HG03442 (cell line): ENCODE results near the gene CLIC5.

Source experiments
- ATAC-seq: cut with Tn5 transposase; IDR thresholded peaks from one replicate; pipeline ENCODE4 v1.9.1; 2021; ENCODE audit warnings: mild to moderate bottlenecking, moderate library complexity; ENCODE audit not compliant: unreplicated experiment

CLIC5 gene

DNA sequence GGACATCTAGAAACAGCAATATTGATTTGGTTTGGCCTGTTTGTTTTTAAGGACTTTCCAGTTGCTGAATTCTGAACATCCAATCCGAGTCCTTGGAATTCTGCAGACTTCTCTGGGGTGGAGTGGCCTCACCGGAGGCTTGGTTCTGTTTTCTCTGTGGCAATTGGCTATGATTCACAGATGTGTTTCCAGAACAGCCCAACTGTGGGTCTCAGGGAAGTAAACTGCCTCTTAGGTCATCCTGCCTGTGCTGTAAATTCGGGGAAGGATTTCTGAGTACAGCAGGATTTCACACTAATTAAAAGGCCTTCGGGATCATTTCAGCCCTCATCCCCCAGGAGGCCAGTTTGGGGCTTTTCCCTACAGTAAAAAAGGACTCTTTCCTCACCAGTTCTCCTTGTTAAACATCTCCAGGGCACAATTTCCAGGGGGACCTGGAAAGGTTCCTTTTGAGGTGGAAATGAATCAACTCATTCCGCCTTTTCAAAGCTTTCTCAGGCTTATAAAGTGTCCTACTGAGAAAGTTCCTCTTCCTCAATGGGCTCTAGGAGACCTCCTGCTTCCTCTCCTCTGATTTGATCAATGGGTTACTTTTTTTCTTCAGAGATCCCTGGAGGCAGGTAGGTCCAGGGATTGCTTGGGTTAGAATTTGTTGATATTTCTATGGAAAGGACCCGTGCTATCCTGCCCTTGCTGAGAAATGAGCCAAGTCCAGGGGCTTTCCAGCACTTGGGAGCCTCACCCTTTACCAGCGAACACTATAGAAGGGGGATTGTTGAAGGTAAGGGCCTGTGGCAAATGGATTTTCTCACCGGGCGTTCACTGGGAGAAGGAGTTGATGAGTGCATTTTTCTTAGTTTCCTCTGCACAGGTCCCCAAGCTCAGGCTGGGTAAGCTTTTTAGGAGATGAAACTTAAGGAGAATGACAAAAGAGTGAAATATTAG, 114.6 kb downstream of the CLIC5 start:
- no peak for ATAC-seq

DNA sequence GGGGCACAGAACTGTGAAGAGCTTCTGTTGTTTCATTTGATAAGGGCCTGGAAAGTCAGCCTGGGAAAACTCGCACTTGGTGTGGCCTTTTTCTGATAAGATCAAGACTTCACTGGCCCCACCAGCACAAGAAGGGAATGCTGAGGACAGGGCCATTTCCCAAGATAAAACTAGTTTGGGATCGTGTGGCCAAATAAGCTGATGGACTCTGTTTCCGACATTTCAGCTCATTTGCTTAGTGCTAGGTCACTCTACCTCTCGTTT, 116.0 kb downstream of the CLIC5 start:
- no peak for ATAC-seq

DNA sequence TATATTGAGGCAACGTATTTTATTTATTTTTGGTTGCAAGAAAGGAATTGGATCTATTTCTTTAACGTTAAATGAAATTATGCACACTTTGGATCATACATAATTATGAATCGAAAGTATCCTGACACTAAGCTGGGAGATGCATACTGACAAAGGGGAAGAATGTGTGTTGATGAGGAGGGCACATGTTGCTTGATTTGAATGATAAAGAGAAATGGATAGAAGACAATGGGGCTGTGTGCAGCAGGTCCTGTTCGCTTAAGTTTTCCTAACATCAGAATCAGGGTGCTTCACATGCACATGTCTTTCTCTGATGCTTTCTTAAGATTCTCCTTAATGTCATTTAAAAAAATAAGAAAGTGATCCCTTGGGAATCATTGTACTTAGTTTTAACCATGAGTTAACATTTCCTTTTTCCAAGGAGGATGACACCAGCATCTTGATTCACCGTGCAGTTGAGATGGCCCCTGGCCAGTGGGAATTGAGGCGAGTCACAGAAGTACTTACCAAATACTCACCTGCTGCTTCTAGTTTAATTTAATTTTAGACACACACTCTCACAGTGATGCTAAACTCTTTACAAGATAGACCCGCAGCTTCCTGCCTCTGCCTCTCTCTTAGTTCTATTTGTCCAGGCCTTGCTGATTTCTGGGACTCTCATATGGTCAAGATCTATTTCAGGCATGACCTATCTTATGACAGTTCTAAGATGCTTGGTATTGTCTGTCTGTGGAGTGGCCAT, 116.5 kb downstream of the CLIC5 start:
- no peak for ATAC-seq

DNA sequence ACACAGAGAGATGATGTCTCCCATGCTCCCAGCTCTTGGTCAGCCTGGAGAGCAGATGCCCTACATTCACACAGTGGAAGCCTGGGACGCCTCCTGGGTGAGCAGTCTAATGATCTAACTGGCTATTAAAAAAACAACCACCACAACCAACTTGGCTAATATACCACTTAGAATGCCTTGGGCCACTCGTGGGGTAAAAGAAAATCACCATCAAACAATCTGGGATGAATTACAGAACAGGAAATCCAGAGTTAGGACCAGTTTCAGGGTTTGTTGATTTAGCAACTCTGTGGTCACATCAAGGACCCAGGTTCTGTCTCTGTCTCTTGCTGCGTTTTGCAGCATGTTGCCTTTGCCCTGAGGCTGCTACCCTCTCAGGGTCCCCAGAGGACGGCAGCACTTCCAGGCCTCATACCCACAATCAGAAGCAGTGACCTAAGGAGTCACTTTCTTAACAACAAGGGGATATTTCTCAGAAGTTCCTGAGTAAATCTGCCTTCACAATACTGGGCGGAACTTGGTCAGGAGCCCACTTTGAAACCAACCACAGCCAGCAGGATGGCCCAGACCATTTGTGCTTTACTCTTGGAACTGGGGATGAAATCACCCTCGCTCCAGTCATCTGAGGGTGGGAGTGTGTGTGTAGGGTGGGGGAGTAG, 118.7 kb downstream of the CLIC5 start:
- ATAC-seq, result no peak

DNA sequence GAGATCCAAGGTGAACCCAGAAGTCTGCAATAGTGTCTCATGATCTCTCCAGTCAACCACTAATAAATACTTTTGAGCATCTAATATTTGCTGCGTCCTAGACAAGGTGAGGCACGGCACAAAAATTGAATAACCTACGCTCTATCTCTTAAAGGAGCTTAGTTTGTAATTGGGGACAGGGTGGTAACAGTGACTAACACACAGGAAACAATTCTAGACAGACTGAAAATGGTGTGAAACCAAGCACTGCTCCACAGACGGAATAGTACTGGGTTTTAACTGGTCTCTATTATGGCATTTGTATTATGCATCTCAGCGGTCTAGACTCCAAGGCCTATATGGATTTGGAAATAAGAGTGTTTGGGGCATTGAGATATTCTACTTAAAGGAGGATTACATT, 120.1 kb downstream of the CLIC5 start:
- no peak for ATAC-seq

DNA sequence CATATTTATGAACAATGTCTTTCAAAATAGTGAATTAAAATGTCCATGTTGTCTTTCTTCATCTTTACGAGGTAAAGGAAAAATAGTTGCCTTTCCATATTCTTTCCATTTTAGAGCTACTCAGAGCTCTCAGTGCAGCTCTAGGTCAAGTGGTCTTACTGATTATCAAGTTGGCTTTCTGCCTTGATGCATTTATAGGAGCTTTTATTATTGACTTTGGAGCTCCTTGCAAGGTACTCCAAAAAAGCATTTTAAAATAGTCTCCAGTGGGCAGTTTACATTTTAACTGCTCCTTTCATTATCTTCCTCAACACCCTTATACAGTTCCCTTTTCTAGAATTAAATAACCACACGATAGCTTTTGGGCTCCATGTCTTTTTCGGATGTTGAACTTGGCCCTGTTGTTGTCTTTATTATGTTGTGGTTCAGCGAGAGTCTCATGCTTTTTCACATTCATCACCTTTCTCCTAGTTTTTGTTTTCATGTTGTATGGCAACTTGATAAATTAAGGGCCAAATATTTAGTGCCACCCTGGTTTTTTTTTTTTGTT, 122.9 kb downstream of the CLIC5 start:
- no peak for ATAC-seq

- no peak for ATAC-seq
Measured at GRCh38 chr6:45892196-45892595, 123.5 kb downstream of the CLIC5 start.

DNA sequence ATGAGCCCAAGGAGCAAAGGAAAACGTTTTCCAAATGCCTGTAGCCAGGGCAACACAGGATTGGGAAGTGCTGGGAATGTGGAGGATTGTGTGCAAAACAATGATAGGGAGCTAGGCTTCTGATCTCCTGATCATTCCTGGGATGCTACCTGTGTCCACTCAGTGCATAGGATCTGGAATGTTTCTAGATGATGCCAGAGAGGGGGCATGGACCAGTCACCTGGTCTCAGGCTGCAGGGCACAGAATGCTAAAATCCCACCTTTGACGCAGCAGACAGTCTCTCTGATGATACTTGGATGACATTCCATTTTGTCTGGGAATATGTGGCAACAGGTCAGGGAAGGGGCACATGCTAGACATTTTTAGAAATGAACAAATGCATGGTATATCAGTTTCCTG, 128.9 kb downstream of the CLIC5 start:
- ATAC-seq, result no peak

GRCh38 chr6:45884336-45884735, 131.3 kb downstream of the CLIC5 start:
- no peak for ATAC-seq

DNA sequence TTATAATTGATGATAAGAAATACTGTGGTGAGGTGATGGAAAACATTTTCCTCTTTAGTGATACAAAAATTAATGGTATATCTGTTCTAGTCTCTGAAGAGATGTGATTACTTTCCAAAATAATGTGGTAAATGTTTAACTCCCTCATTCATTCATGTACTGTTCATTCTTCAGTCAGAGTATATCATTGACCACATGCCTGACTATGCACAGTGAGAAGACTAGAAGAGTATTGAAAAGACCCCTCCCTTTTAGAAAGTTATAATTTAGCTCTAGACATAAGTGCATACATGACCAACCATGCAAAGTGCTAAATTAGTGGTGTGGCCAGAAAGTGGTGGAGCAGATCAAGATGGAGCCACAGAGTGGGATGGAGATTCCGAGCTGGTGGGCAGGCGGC, 133.0 kb downstream of the CLIC5 start:
- ATAC-seq, result no peak

GRCh38 chr6:45881705-45882467, 133.8 kb downstream of the CLIC5 start:
- ATAC-seq, result no peak

- ATAC-seq, result no peak
Measured at GRCh38 chr6:45880676-45881075, 135.0 kb downstream of the CLIC5 start.

DNA sequence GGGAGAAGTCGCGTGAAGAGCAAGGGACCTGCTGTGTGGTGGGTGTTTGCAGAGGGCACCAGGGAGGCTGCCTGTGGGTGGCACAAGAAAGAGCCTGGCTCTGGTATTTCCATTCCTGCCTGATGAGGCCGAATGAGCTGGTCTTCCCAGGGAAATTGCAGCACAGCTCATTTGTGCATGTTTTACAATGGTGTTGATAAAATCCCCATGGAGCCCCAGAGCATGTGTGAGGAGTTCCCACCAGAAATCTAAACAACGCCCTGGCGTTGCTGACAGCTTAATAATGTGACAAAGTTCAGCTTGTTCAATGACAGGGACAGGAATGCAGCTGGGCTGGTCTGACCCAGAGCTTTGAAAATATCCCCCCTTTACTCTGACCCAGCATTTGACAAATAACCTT, 135.5 kb downstream of the CLIC5 start:
- no peak for ATAC-seq

GRCh38 chr6:45877970-45878590, 137.6 kb downstream of the CLIC5 start:
- no peak for ATAC-seq

DNA sequence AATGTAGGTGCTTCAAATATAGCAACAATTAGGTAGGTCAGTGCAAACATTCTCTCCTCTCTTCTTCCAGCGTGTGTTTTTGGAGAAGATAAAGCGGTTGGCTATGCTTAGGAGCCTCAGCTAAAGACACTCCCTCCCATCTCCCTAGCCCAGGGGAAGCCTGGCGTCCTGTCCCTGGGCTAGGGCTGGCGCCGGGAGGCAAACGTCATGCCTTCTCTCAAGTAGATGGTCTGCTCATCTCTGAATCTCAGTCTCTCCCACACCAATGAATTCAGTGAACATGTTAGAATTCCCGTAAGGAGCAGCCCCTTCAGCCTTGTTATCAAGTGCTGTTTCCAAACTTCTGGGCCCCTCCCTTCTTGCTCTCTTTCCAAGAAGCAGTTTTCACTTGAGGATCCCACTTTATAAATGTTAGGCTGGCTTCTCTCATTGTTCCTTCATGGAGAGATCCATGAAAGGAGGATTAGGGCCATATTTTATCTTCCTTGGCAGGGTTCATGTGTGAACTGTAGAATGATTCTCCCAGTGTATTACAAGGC, 142.8 kb downstream of the CLIC5 start:
- no peak for ATAC-seq

GRCh38 chr6:45870531-45870930, 145.1 kb downstream of the CLIC5 start:
- ATAC-seq, result no peak

DNA sequence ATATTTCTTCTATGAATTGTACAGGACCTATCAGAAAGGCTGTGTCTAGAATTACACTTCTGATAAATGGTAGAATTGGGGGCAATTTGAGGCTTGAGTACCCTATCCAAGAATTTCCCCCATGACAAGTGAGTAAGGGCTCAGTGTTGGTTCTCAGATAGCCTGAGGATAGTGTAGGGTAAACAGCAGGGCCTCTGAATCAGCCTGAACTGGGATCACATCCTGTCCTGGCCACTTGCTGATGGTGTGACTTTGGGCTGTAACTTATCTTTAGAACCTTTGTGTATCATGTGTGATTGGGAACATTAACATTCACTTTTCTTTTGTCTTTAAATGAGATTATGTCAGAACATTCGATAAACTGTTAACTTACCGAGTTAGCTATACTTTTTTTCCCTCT, 151.0 kb downstream of the CLIC5 start:
- no peak for ATAC-seq

DNA sequence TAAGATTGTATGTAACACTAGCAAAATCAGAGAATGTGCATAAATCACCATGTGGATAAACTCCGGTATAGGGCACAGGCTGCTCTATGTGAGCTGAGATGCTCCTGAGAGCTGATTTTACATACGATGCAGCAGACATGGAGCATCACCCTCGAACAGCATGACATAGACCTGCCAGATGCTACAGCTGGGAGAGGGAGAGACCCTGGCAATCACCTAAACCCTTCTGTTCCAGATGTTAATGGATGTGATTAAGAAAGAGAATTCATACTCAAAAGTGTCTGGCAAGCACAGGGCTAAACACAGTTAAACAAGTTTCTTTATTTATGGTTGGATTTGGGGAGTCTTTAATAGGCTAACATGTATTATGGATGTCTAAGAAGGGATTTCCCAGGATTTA, 157.0 kb downstream of the CLIC5 start:
- ATAC-seq, result no peak

GRCh38 chr6:45857827-45858226, 157.8 kb downstream of the CLIC5 start:
- no peak for ATAC-seq
